WTC11 (cell line): ENCODE results near the gene TDRD9. TPM values are rescaled to one million over a fixed set of nuclear protein-coding genes. Genes with fewer than 3 reads are reported as not detected.

ENCODE experiments used
- ATAC-seq: fragments of 200-7000 bp; cut with Tn5 transposase; 2 replicates; pipeline ENCODE4 v1.10.0; 2021; ENCODE audit warnings: mild to moderate bottlenecking, moderate library complexity
- CTCF ChIA-PET: fragments of 300-600 bp; sonication (Branson Sonifier 250); formaldehyde crosslinking; loops from one replicate; lab custom pipeline; 2021; ENCODE audit warnings: antibody characterized with exemption; lab: Charles Lee
- POLR2A ChIA-PET: fragments of 350-600 bp; sonication (Branson Sonifier 250); formaldehyde crosslinking; loops from one replicate; lab custom pipeline; 2021; ENCODE audit warnings: antibody characterized with exemption; lab: Charles Lee
- DNase-seq: peaks from one replicate; pipeline ENCODE4 v3.0.0; 2021; ENCODE audit warnings: low spot score
- H3K27ac Mint-ChIP-seq: 2 replicates; pipeline ENCODE4 v1.8.0; 2021; ENCODE audit warnings: mixed read lengths
- H3K27me3 Mint-ChIP-seq: 2 replicates; pipeline ENCODE4 v1.8.0; 2021; ENCODE audit warnings: low read depth, mild to moderate bottlenecking, moderate library complexity, mixed read lengths
- H3K36me3 Mint-ChIP-seq: 2 replicates; pipeline ENCODE4 v1.8.0; 2021; ENCODE audit warnings: mixed read lengths
- H3K4me1 Mint-ChIP-seq: 2 replicates; pipeline ENCODE4 v1.8.0; 2022; ENCODE audit warnings: mixed read lengths
- H3K4me3 Mint-ChIP-seq: 2 replicates; pipeline ENCODE4 v1.8.0; 2021; ENCODE audit warnings: mild to moderate bottlenecking, moderate library complexity, mixed read lengths
- H3K9me3 Mint-ChIP-seq: 2 replicates; pipeline ENCODE4 v1.8.0; 2021; ENCODE audit warnings: mixed read lengths
- AR ChIP-seq: fragments of 250-450 bp; sonication (Bioruptor Pico); IDR thresholded peaks from 2 replicates; pipeline ENCODE4 v1.9.0; 2021; ENCODE audit warnings: mild to moderate bottlenecking
- ATF1 ChIP-seq: sonication (generic); formaldehyde crosslinking; IDR thresholded peaks from 2 replicates; pipeline ENCODE4 v1.8.1; 2023; ENCODE audit warnings: mild to moderate bottlenecking, moderate library complexity, missing genetic modification reagents
- CBFB ChIP-seq: sonication (generic); formaldehyde crosslinking; IDR thresholded peaks from 2 replicates; pipeline ENCODE4 v1.8.1; 2022; ENCODE audit warnings: mild to moderate bottlenecking, low read depth, missing genetic modification reagents
- ERG ChIP-seq: fragments of 250-450 bp; sonication (Bioruptor Pico); IDR thresholded peaks from 2 replicates; pipeline ENCODE4 v1.8.0; 2021; ENCODE audit warnings: mild to moderate bottlenecking
- ESRRA ChIP-seq: sonication (generic); formaldehyde crosslinking; IDR thresholded peaks from 2 replicates; pipeline ENCODE4 v1.8.1; 2022; ENCODE audit warnings: mild to moderate bottlenecking, missing genetic modification reagents, borderline replicate concordance
- FOXK1 ChIP-seq: sonication (generic); formaldehyde crosslinking; IDR thresholded peaks from 2 replicates; pipeline ENCODE4 v1.8.0; 2022; ENCODE audit warnings: mild to moderate bottlenecking, moderate library complexity, missing genetic modification reagents
- GRHL2 ChIP-seq: fragments of 250-450 bp; sonication (Bioruptor Pico); IDR thresholded peaks from 2 replicates; pipeline ENCODE4 v1.8.0; 2022; ENCODE audit warnings: mild to moderate bottlenecking, moderate library complexity; ENCODE audit not compliant: insufficient replicate concordance, severe bottlenecking
- IRF2 ChIP-seq: sonication (generic); formaldehyde crosslinking; IDR thresholded peaks from 2 replicates; pipeline ENCODE4 v1.8.0; 2022; ENCODE audit warnings: low read depth, missing genetic modification reagents, borderline replicate concordance
- JAZF1 ChIP-seq: fragments of 250-450 bp; sonication (Bioruptor Pico); IDR thresholded peaks from 2 replicates; pipeline ENCODE4 v1.9.0; 2021; ENCODE audit warnings: moderate library complexity, mild to moderate bottlenecking, inconsistent platforms
- KAT7 ChIP-seq: sonication (generic); formaldehyde crosslinking; IDR thresholded peaks from 2 replicates; pipeline ENCODE4 v1.8.1; 2023; ENCODE audit warnings: missing genetic modification reagents, mild to moderate bottlenecking, borderline replicate concordance
- SP1 ChIP-seq: sonication (generic); formaldehyde crosslinking; conservative IDR thresholded peaks from 2 replicates; pipeline ENCODE4 v1.8.1; 2022; ENCODE audit warnings: missing genetic modification reagents
- TCF7 ChIP-seq: sonication (generic); formaldehyde crosslinking; IDR thresholded peaks from 2 replicates; pipeline ENCODE4 v1.8.0; 2022; ENCODE audit warnings: mild to moderate bottlenecking, low read depth, missing genetic modification reagents, moderate library complexity
- ZMAT4 ChIP-seq: fragments of 250-450 bp; sonication (Bioruptor Pico); IDR thresholded peaks from 2 replicates; pipeline ENCODE4 v1.9.0; 2021; ENCODE audit warnings: mild to moderate bottlenecking
- ZNF121 ChIP-seq: sonication (generic); formaldehyde crosslinking; IDR thresholded peaks from 2 replicates; pipeline ENCODE4 v1.8.0; 2023; ENCODE audit warnings: missing genetic modification reagents
- ZNF232 ChIP-seq: sonication (generic); formaldehyde crosslinking; IDR thresholded peaks from 2 replicates; pipeline ENCODE4 v1.8.0; 2022; ENCODE audit warnings: mild to moderate bottlenecking, missing genetic modification reagents
- ZNF671 ChIP-seq: fragments of 250-450 bp; sonication (Bioruptor Pico); IDR thresholded peaks from 2 replicates; pipeline ENCODE4 v1.8.0; 2021; ENCODE audit warnings: mild to moderate bottlenecking
- total RNA-seq: library from RNA; stranded (reverse); gene quantifications from 3 replicates; pipeline ENCODE4 v1.2.3, GENCODE V29; 2021
- TF ChIP-seq, protein P1 (sequence below): sonication (generic); formaldehyde crosslinking; IDR thresholded peaks from 2 replicates; pipeline ENCODE4 v1.8.1; 2023; ENCODE audit warnings: mild to moderate bottlenecking, missing genetic modification reagents, moderate library complexity
- TF ChIP-seq, protein P2 (sequence below): sonication (generic); formaldehyde crosslinking; IDR thresholded peaks from 2 replicates; pipeline ENCODE4 v1.8.0; 2022; ENCODE audit warnings: mild to moderate bottlenecking, missing genetic modification reagents
- TF ChIP-seq, protein P3 (sequence below): sonication (generic); formaldehyde crosslinking; IDR thresholded peaks from 2 replicates; pipeline ENCODE4 v1.8.1; 2023; ENCODE audit warnings: mild to moderate bottlenecking, missing genetic modification reagents, moderate library complexity

The TDRD9 gene
- total RNA-seq, 1 experiment from 2014 or later = 0.17 TPM

- TF ChIP-seq ZNF671 (CRISPR knock-in tag) (no peak), TCF7 (CRISPR knock-in tag) (no peak), ZMAT4 (CRISPR knock-in tag) (no peak), ERG (CRISPR knock-in tag) (no peak), ZNF232 (CRISPR knock-in tag) (no peak), GRHL2 (CRISPR knock-in tag) (no peak), SP1 (CRISPR knock-in tag) (no peak), CBFB (CRISPR knock-in tag) (no peak), KAT7 (no peak), FOXK1 (no peak), JAZF1 (CRISPR knock-in tag) (no peak), ATF1 (no peak), AR (CRISPR knock-in tag) (no peak)
- TF ChIP-seq, protein P1, sequence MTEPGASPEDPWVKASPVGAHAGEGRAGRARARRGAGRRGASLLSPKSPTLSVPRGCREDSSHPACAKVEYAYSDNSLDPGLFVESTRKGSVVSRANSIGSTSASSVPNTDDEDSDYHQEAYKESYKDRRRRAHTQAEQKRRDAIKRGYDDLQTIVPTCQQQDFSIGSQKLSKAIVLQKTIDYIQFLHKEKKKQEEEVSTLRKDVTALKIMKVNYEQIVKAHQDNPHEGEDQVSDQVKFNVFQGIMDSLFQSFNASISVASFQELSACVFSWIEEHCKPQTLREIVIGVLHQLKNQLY (CRISPR knock-in tag) = no peak
- TF ChIP-seq, protein P2, sequence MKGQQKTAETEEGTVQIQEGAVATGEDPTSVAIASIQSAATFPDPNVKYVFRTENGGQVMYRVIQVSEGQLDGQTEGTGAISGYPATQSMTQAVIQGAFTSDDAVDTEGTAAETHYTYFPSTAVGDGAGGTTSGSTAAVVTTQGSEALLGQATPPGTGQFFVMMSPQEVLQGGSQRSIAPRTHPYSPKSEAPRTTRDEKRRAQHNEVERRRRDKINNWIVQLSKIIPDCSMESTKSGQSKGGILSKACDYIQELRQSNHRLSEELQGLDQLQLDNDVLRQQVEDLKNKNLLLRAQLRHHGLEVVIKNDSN (CRISPR knock-in tag) = no peak
- TF ChIP-seq, all 79 proteins: peak for 0
- H3K36me3 Mint-ChIP-seq = no peaks in the 10 kb centered on the region
- ChIA-PET CTCF (interaction anchor here (0.6 kb wide), 1 partner anchor 211 kb away, joined by 4 read pairs; no protein-coding TSS in a partner anchor), POLR2A (no interaction called here)
- no peaks in the 10 kb centered on the region for H3K27me3 Mint-ChIP-seq
- H3K4me1 Mint-ChIP-seq = peaks cover 10% of the 10 kb centered on the region
- H3K9me3 Mint-ChIP-seq = no peaks in the 10 kb centered on the region
- no peak for DNase-seq
- no peak overlapping the region for H3K4me3 Mint-ChIP-seq
- no peak overlapping the region for H3K27ac Mint-ChIP-seq
- no peak for ATAC-seq
Observed at GRCh38 chr14:104081261-104081835, 153.1 kb downstream of the TDRD9 start.

DNA sequence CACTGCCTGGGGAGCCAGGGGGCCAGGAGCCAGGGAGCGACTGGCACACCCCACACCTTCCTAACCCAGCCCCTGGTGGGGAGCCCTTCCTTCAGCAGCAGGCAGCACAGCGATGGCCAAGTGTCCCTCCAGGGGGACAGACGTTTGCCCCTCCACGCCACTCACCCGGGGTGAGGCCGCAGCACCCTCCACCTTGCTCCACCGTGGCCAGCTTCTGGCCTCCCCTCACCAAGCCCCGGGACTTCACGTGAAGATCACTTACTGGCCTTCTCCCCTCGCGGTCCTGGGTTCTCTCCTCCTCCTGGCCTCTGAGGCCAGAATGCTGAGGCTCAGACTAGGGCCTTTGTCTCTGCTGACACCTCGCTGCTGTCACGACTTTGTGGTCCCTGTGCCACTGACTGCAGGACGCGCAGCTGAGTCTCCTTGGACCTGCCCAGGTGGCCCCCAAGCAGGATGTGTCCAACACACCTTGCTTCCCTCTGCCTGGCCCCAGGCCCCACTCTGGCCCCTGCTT is 153.8 kb downstream of the TDRD9 start:
- TF ChIP-seq ZNF121 (CRISPR knock-in tag) (no peak), ESRRA (no peak), IRF2 (CRISPR knock-in tag) (no peak), JAZF1 (CRISPR knock-in tag) (no peak)
- TF ChIP-seq, protein P3, sequence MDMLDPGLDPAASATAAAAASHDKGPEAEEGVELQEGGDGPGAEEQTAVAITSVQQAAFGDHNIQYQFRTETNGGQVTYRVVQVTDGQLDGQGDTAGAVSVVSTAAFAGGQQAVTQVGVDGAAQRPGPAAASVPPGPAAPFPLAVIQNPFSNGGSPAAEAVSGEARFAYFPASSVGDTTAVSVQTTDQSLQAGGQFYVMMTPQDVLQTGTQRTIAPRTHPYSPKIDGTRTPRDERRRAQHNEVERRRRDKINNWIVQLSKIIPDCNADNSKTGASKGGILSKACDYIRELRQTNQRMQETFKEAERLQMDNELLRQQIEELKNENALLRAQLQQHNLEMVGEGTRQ = no peak
- H3K4me3 Mint-ChIP-seq = no peak overlapping the region
- H3K27ac Mint-ChIP-seq = no peak overlapping the region
- POLR2A ChIA-PET = no interaction called here
- no peak for ATAC-seq
- no peaks in the 10 kb centered on the region for H3K36me3 Mint-ChIP-seq
- H3K9me3 Mint-ChIP-seq = no peaks in the 10 kb centered on the region
- H3K27me3 Mint-ChIP-seq = no peaks in the 10 kb centered on the region
- no peak for DNase-seq
- CTCF ChIA-PET = interaction anchor here (0.6 kb wide), 1 partner anchor 210 kb away, joined by 4 read pairs; no protein-coding TSS in a partner anchor
- H3K4me1 Mint-ChIP-seq = peaks cover 10% of the 10 kb centered on the region
